ENCODE data around the gene LRFN5.

DNA sequence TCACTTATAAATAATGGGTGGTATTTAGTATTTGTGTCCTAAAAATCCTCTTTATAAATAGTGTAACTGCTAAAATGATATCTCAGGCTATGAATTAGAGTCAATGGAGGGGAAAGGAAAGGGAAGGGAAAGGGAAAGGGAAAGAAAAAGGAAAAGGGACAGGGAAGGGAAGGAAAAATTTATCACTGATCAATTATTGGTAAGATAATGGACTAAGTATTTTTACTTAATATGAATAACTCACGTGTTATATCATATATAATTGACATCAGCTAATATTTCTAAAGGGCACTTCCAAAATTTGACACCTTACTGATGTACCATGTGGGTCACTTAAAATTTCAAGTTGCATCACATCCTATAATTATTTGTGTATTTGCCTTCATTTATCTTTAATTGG is 193.1 kb downstream of the LRFN5 start:
- no peak for TF ChIP-seq GTF2F1 (IDR thresholded peaks at IDR 0.05; ENCODE audit: borderline replicate concordance, low read depth, low read length)
- no peak for TF ChIP-seq EGR1 (IDR thresholded peaks at IDR 0.05; ENCODE audit: borderline replicate concordance, low read depth, low read length)
- no peak for TF ChIP-seq EP300 (IDR thresholded peaks at IDR 0.05; ENCODE audit: borderline replicate concordance in 1 of 2, low read depth in 2 of 2, low read length in 2 of 2)
- TF ChIP-seq, protein P1, sequence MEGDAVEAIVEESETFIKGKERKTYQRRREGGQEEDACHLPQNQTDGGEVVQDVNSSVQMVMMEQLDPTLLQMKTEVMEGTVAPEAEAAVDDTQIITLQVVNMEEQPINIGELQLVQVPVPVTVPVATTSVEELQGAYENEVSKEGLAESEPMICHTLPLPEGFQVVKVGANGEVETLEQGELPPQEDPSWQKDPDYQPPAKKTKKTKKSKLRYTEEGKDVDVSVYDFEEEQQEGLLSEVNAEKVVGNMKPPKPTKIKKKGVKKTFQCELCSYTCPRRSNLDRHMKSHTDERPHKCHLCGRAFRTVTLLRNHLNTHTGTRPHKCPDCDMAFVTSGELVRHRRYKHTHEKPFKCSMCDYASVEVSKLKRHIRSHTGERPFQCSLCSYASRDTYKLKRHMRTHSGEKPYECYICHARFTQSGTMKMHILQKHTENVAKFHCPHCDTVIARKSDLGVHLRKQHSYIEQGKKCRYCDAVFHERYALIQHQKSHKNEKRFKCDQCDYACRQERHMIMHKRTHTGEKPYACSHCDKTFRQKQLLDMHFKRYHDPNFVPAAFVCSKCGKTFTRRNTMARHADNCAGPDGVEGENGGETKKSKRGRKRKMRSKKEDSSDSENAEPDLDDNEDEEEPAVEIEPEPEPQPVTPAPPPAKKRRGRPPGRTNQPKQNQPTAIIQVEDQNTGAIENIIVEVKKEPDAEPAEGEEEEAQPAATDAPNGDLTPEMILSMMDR (IDR thresholded peaks at IDR 0.05; ENCODE audit: control extremely low read depth in 1 of 3, insufficient read depth in 1 of 3, low read depth in 1 of 3, low read length in 3 of 3), result no peak
- no peak for TF ChIP-seq TEAD4 (IDR thresholded peaks at IDR 0.05; ENCODE audit: low read depth, low read length)
- TF ChIP-seq TBP (IDR thresholded peaks at IDR 0.05; ENCODE audit: low read depth, low read length), result no peak
- TF ChIP-seq EZH2 (IDR thresholded peaks at IDR 0.05; ENCODE audit: low read depth, low read length, severe bottlenecking), result no peak
- TF ChIP-seq, protein P2, sequence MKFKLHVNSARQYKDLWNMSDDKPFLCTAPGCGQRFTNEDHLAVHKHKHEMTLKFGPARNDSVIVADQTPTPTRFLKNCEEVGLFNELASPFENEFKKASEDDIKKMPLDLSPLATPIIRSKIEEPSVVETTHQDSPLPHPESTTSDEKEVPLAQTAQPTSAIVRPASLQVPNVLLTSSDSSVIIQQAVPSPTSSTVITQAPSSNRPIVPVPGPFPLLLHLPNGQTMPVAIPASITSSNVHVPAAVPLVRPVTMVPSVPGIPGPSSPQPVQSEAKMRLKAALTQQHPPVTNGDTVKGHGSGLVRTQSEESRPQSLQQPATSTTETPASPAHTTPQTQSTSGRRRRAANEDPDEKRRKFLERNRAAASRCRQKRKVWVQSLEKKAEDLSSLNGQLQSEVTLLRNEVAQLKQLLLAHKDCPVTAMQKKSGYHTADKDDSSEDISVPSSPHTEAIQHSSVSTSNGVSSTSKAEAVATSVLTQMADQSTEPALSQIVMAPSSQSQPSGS (IDR thresholded peaks at IDR 0.05; ENCODE audit: low read length), result no peak

All from H1 (cell line).